ENCODE data around the gene MGAT4A. TPM values are rescaled to one million over a fixed set of nuclear protein-coding genes. Genes with fewer than 3 reads are reported as not detected.

Gene MGAT4A
- total and polyA plus RNA-seq, 9 of the 15 experiments (the other 6 are each of a cell fraction or from before 2014, with no cell fraction given), result 0.03 to 0.53 (median 0.18) TPM; not detected in 2

DNA sequence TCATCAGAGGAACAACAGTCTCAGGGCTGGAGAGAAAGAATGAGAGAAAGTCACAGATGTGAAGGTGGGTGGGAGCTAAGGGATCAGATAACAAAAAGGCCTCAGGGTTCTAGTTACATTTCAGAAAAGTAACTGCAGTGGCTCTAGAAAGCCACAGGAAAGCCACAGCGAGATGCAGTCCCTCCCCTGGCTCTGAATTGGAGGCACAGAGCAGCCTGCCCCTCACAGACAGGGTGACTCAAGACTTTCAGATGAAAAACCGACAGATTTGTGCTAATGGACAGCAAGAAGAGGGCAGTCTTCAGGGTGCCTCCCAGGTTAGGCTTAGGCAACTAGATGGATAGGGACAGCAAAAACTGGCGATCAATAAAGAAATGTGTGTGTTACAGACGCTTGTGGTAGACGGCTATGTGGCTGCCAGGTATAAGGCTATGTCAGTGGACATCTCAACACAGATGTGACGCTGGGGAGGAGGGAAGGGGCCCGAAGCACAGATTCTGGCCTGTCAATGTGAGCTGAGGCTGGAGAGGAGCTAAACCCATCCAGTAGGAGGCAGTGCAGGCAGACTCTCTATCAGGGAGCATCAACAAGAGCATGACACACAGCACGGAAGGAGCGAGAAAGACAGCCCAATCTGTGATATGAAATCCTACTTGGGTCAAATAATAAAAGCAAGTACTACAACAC, 96.4 kb downstream of the MGAT4A start (continued):
- TF ChIP-seq, protein P1, sequence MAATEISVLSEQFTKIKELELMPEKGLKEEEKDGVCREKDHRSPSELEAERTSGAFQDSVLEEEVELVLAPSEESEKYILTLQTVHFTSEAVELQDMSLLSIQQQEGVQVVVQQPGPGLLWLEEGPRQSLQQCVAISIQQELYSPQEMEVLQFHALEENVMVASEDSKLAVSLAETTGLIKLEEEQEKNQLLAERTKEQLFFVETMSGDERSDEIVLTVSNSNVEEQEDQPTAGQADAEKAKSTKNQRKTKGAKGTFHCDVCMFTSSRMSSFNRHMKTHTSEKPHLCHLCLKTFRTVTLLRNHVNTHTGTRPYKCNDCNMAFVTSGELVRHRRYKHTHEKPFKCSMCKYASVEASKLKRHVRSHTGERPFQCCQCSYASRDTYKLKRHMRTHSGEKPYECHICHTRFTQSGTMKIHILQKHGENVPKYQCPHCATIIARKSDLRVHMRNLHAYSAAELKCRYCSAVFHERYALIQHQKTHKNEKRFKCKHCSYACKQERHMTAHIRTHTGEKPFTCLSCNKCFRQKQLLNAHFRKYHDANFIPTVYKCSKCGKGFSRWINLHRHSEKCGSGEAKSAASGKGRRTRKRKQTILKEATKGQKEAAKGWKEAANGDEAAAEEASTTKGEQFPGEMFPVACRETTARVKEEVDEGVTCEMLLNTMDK (IDR thresholded peaks at IDR 0.05; ENCODE audit: borderline replicate concordance, insufficient read depth, low read depth, low read length, poor library complexity, severe bottlenecking), result peak; percentile 65
- TF ChIP-seq, protein P2, sequence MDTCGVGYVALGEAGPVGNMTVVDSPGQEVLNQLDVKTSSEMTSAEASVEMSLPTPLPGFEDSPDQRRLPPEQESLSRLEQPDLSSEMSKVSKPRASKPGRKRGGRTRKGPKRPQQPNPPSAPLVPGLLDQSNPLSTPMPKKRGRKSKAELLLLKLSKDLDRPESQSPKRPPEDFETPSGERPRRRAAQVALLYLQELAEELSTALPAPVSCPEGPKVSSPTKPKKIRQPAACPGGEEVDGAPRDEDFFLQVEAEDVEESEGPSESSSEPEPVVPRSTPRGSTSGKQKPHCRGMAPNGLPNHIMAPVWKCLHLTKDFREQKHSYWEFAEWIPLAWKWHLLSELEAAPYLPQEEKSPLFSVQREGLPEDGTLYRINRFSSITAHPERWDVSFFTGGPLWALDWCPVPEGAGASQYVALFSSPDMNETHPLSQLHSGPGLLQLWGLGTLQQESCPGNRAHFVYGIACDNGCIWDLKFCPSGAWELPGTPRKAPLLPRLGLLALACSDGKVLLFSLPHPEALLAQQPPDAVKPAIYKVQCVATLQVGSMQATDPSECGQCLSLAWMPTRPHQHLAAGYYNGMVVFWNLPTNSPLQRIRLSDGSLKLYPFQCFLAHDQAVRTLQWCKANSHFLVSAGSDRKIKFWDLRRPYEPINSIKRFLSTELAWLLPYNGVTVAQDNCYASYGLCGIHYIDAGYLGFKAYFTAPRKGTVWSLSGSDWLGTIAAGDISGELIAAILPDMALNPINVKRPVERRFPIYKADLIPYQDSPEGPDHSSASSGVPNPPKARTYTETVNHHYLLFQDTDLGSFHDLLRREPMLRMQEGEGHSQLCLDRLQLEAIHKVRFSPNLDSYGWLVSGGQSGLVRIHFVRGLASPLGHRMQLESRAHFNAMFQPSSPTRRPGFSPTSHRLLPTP (IDR thresholded peaks at IDR 0.05; ENCODE audit: borderline replicate concordance, extremely low read depth, insufficient read length), result peak; percentile 10
- no peak for TF ChIP-seq SIRT6 (IDR thresholded peaks at IDR 0.05; ENCODE audit: low read depth, low read length)
- TF ChIP-seq RCOR1 (IDR thresholded peaks at IDR 0.05; ENCODE audit: borderline replicate concordance in 1 of 2, low read depth in 2 of 2, low read length in 2 of 2), result peak in 1 of 2 experiments; percentile 35; a peak in 1 of 4 replicates

Data from K562 (cell line).